ENCODE data around the gene ZMYND10.

DNA sequence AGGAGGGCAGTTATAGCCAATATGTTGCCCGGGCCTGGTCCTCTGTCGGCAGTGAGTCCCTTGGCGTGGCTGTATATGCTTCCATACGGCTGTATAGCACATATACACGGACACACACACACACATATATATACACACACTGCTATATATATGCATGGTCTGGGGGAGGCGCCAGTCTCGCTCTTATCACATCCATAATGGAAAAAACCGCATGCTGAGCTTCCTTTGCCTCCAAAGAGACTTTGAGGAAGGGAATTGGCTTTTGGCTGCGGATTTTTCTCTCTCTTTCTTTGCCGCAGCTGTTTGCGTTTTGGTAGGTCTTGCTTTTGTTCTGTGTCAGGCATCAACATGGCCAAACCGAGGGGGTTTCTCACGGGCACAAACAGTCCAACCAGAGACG, 25.1 kb upstream of the ZMYND10 start:
- TF ChIP-seq POLR2A (IDR thresholded peaks at IDR 0.05): no peak
- TF ChIP-seq, protein P1, sequence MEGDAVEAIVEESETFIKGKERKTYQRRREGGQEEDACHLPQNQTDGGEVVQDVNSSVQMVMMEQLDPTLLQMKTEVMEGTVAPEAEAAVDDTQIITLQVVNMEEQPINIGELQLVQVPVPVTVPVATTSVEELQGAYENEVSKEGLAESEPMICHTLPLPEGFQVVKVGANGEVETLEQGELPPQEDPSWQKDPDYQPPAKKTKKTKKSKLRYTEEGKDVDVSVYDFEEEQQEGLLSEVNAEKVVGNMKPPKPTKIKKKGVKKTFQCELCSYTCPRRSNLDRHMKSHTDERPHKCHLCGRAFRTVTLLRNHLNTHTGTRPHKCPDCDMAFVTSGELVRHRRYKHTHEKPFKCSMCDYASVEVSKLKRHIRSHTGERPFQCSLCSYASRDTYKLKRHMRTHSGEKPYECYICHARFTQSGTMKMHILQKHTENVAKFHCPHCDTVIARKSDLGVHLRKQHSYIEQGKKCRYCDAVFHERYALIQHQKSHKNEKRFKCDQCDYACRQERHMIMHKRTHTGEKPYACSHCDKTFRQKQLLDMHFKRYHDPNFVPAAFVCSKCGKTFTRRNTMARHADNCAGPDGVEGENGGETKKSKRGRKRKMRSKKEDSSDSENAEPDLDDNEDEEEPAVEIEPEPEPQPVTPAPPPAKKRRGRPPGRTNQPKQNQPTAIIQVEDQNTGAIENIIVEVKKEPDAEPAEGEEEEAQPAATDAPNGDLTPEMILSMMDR (IDR thresholded peaks at IDR 0.05): no peak
- TF ChIP-seq EP300 (IDR thresholded peaks at IDR 0.05): no peak
- TF ChIP-seq POLR2AphosphoS5 (IDR thresholded peaks at IDR 0.05): no peak

All from upper lobe of left lung (tissue), 4 donors.